Immature natural killer cell (primary cell): ENCODE measurements around the gene C2CD2. TPM values are rescaled to one million over a fixed set of nuclear protein-coding genes. Genes with fewer than 3 reads are reported as not detected.

ENCODE experiments used
- polyA plus RNA-seq, 3 donors: library from polyadenylated mRNA; unstranded; fragments of 300-500 nt; fragmentation: Illumina TruSeq; gene quantifications; one replicate each; pipeline ENCODE4 v1.2.3, GENCODE V29; 2021

The C2CD2 gene
- polyA plus RNA-seq, 3 donors from 2014 or later: 2.1 TPM; not detected in 1

Other genes with a start within 250 kb of the C2CD2 start
- not detected for gene RIPK4, start 187.0 kb downstream of the C2CD2 start, polyA plus RNA-seq
- gene PRDM15, start 74.7 kb downstream of the C2CD2 start, polyA plus RNA-seq: 1 to 10 TPM in 2 of 3 donors, not detected in 1; 1.3 to 3.5 TPM
- 1 to 10 TPM; 1.3 to 4.1 (median 2.2) TPM for gene ZBTB21, start 56.3 kb upstream of the C2CD2 start, polyA plus RNA-seq
- not detected for gene UMODL1, start 117.3 kb upstream of the C2CD2 start, polyA plus RNA-seq